ENCODE measurements around the gene VAMP4.
A peak's percentile ranks its signal among the peaks of the same experiment; 100 is the strongest.
"Not testable (repeated sequence)": the region's sequence is repeated elsewhere in the genome, so short reads cannot be mapped to it uniquely, and the experiment has no call there.

The VAMP4 gene

DNA sequence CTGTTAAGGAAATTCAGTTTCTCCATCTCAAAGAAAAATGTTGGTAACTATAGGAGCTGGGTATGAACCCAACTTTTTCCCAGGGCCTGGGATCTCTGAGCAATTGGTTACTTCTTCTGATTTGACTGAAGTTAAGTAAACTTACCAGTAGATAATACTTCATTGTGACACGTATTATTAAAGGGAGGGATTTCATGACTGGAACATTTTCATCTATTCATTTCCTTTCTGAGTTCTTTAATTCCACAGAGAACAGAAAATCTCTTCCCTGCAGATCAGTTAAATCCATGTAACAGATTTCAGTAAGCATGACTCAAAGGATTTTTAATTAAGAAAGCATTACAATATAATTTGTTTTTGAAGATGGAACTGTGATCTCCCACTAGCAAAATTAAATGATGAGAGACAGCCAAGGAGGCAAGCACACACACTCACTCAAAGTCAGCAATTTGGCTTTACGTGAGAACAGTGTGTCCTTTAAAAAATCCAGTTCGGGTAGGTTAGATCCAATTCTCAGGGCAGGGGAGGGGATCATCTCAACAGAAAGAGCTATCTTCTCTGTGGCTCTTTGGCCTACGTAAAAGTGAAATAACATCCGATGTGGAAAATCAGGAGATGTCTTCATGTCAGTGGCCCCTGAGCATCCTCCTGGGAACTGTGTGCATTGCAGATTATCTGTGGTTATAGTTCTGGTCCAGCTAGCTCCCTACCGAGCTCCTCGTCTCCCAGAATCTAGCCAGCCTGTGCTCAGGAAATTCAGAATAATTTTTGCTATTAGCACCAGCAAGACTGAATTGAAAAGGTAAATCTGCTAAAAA is 78.6 kb downstream of the VAMP4 start:
- DNase-seq (ENCODE audit: low spot score), result no peak
- TF ChIP-seq, protein P1, sequence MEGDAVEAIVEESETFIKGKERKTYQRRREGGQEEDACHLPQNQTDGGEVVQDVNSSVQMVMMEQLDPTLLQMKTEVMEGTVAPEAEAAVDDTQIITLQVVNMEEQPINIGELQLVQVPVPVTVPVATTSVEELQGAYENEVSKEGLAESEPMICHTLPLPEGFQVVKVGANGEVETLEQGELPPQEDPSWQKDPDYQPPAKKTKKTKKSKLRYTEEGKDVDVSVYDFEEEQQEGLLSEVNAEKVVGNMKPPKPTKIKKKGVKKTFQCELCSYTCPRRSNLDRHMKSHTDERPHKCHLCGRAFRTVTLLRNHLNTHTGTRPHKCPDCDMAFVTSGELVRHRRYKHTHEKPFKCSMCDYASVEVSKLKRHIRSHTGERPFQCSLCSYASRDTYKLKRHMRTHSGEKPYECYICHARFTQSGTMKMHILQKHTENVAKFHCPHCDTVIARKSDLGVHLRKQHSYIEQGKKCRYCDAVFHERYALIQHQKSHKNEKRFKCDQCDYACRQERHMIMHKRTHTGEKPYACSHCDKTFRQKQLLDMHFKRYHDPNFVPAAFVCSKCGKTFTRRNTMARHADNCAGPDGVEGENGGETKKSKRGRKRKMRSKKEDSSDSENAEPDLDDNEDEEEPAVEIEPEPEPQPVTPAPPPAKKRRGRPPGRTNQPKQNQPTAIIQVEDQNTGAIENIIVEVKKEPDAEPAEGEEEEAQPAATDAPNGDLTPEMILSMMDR (IDR thresholded peaks at IDR 0.05), result no peak
- Histone ChIP-seq H3K27ac (peak overlapping the region; percentile 1 to 60), H3K4me3 (no peak overlapping the region)

DNA sequence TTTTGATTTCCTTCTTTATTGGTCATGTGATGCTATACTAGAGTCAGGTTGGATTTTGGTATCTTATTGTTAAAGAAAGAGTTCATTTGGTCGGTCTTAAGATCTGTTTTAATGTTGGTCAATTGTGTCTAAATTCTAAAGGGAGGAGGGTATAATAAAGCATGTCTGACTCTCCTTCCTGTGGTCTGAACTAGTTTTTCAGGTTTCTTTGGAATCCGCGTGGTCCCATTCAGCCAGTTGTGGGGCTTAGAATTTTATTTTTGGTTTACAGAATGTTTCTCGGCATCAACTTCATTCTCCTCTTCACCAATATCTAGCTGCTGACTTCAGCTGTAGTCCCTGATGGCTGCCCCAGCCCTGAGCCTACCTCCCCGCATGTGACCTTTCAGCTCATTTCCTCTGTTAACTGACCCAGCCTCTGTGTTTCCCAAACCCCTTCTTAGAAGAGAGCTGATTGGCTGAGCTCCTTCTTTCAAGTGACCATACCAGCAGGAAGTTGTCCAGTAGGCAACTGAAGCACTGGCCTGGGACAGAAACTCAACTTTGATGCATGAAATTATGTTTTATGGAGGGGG is 80.7 kb downstream of the VAMP4 start:
- TF ChIP-seq, protein P1 (IDR thresholded peaks at IDR 0.05), result no peak
- no peak overlapping the region for H3K27ac ChIP-seq
- no peak for DNase-seq (ENCODE audit: low spot score)
- no peak overlapping the region for H3K4me3 ChIP-seq

DNA sequence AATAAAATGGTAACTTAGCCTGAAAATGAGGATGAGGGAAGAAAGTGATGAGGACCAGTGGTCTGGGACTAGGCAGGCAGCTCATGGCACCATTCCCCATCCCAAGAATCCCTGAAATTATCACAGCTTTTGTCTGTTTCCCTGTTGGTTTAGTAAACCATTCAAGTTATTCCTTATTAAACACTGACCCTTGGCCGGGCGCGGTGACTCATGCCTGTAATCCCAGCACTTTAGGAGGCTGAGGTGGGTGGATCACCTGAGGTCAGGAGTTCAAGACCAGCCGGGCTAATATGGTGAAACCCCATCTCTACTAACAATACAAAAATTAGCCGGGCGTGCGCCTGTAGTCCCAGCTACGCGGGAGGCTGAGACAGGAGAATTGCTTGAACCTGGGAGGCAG is 85.7 kb downstream of the VAMP4 start:
- peak overlapping the region; percentile 83 to 89 for H3K27ac ChIP-seq
- not testable (repeated sequence) for H3K4me3 ChIP-seq; DNase-seq (ENCODE audit: low spot score)

DNA sequence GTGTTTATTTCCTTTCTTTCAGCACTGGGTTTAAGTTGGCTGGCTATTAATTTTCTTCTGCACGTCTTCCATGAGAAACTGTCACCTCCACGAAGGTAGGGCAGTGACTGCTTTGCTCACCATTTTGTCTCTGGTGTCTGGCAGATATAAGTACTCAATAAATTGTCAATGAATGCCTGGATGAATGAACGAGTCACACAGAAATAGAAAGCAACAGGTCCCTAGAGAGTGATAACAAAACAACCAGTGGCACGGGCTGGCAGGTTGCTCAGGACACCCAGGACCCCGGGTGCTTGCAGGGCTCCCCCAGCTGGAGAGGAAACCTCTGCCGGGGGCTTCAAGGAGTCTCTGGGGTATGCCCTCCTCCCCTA is 86.1 kb downstream of the VAMP4 start:
- Histone ChIP-seq H3K4me3 (peak overlapping the region; percentile 31), H3K27ac (peak overlapping the region; percentile 83 to 89)
- no peak for DNase-seq (ENCODE audit: low spot score)
- TF ChIP-seq, protein P1 (IDR thresholded peaks at IDR 0.05), result no peak

DNA sequence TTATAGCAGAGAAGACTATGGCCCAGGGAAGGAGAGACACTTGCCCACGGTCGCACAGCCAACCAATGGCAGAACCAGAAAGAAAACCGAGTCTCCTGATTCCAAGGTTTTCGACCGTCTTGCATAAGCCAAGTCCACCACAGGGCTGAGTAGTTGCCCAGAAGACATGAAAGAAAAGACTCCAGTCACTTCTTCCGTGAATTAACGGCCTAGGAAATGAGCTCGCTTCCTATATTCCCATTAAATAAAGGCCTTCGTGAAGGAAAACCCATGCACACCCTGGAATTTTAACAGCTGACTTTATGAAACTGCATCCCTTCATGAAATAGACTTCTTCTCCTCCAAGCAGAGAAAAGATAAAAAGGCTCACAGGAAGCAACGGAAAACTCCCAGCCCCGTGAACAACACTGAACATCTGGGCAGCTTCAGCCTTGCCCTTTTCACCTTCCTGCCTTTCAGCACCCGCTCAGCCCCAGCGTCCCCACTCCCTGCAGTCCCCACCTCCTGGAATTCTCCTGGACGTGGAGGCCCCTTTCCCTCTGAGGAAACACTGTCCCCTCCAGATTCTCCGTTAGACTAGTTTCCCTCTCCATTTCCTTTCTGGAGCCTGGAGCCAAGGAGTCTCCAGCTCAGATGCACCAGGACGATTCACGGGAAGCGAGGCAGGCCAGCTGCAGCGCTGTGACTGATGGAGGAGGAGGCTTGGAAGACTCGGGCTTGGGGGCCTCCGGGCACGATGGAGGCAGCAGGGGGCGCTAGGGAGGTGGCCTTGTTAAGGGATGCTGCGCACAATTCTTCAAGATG is 86.7 kb downstream of the VAMP4 start:
- peak overlapping the region; percentile 31 for H3K4me3 ChIP-seq
- TF ChIP-seq, protein P1 (IDR thresholded peaks at IDR 0.05), result no peak
- peak; percentile 80 for DNase-seq (ENCODE audit: low spot score)
- peak overlapping the region; percentile 83 to 89 for H3K27ac ChIP-seq

DNA sequence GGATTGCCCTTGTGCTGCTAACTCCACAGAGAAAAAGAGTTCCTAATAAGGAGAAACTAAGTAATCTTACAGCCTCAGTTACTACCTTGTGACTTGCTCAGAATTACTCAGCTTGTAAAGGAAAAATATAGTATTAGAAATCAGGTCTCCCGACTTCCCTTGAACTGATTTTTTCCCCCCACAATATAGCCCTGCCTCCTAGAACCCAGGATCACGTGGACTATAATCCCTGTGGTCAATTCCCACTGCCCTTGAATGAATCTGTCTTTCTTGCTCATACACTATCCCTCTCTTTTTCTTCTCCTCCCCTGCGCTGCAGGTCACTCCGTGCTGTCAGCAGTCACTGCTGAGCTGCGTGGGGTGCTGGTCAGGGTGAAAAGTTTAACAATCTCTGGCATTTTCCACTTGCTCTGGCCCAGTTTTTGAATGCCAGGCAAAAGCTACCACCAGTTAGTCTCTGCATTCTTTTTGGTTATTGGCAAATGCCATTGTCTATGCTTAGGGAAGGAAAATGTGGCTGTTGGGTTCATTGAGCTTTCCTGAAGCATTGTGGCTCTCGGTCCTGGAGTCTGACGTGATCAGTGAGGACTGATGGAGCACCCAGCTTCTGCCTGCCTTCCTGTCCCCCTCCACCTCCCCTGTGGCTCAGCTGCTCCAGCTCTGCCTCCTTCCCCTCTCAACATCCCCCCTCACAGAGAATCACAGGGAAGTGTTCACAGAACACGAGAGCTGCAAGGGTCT is 87.5 kb downstream of the VAMP4 start:
- Histone ChIP-seq H3K27ac (peak overlapping the region; percentile 83 to 89), H3K4me3 (peak overlapping the region; percentile 19)
- no peak for DNase-seq (ENCODE audit: low spot score)
- TF ChIP-seq, protein P1 (IDR thresholded peaks at IDR 0.05), result no peak

DNA sequence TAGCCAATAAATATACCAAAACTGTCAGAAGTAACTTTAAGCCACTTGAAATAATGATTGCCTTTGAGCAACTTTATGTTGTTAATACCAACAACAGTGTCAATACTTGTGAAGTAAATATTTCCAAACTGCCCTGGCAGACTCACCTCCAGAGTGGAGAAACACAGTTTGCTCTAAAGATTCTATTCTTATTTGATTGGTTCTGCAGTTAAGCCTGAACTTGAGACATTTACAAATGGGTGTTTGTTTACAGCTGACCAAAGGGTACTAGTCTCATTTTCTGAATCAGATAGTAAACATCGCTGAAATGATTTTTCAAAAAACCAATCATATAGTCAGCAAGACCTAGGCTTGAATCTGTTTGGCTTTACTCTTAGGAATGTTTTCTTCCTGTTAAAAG is 88.1 kb downstream of the VAMP4 start:
- Histone ChIP-seq H3K4me3 (no peak overlapping the region), H3K27ac (peak overlapping the region; percentile 83 to 89)
- TF ChIP-seq, protein P1 (IDR thresholded peaks at IDR 0.05), result no peak
- DNase-seq (ENCODE audit: low spot score), result no peak
